ENCODE measurements around the gene PXDN.
"Not testable (repeated sequence)": the region's sequence is repeated elsewhere in the genome, so short reads cannot be mapped to it uniquely, and the experiment has no call there.

PXDN gene

GRCh38 chr2:1704631-1705556 lies 39.4 kb downstream of the PXDN start:
- DNase-seq (ENCODE audit: low spot score), result no peak

DNA sequence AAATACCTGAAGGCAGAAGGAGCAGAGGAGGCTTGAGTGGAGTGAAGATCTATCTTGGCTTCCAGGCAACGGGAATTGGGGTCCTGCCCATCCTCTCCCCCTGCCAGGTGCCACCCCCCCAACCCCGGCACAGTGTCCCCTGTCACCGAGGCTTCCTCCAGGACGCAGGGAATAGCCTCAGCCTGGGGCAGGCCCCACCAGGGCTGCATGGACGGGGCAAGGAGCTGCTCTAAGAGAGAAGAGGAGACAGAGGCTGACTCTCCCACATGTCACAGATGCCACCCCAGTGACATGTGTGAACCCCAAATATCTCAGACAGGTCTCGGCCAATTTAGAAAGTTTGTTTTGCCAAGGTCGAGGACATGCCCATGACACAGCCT lies 42.1 kb downstream of the PXDN start:
- no peak for DNase-seq (ENCODE audit: low spot score)

- no peak for DNase-seq (ENCODE audit: low spot score)
These were observed 42.6 kb downstream of the PXDN start for GRCh38 chr2:1701556-1702185.

GRCh38 chr2:1701020-1701419 lies 43.3 kb downstream of the PXDN start:
- DNase-seq (ENCODE audit: low spot score), result no peak

DNA sequence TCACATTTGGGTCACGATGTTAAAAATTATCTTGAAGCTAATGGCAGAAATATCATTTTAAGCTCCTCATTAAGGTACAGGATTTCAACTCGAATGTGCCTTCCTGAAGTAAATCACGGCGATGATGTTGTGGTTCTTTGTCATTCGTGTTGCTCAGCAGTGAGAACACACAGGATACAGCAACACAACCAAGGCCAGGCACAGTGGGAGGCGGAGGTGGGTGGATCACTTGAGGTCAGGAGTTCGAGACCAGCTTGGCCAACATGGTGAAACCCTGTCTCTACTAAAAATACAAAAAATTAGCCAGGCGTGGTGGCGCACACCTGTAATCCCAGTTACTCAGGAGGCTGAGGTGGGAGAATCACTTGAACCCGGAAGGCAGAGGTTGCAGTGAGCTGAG lies 43.9 kb downstream of the PXDN start:
- DNase-seq (ENCODE audit: low spot score), result not testable (repeated sequence)

- DNase-seq (ENCODE audit: low spot score), result no peak
These were observed 45.9 kb downstream of the PXDN start for GRCh38 chr2:1698188-1698945.

DNA sequence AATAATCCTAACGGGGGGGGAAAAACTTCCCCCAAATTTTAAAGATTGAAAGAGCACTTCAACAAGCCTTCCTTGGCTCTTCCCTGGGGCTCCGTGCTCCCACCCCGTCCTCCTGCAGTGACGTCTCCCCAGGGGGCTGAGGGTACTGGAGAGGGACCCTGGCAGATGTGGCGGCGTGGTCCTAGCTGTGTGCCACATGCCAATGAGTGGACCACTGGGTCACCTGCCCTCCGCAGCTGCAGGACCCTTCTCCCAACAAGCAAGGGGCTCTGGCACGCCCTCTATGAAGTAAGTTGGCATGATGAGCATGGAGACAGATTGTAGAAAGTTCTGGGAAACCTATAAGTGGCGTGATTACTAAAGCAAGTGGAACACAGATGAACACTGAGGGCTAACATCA lies 46.7 kb downstream of the PXDN start:
- no peak for DNase-seq (ENCODE audit: low spot score)

GRCh38 chr2:1696472-1696871 lies 47.8 kb downstream of the PXDN start:
- DNase-seq (ENCODE audit: low spot score), result no peak

DNA sequence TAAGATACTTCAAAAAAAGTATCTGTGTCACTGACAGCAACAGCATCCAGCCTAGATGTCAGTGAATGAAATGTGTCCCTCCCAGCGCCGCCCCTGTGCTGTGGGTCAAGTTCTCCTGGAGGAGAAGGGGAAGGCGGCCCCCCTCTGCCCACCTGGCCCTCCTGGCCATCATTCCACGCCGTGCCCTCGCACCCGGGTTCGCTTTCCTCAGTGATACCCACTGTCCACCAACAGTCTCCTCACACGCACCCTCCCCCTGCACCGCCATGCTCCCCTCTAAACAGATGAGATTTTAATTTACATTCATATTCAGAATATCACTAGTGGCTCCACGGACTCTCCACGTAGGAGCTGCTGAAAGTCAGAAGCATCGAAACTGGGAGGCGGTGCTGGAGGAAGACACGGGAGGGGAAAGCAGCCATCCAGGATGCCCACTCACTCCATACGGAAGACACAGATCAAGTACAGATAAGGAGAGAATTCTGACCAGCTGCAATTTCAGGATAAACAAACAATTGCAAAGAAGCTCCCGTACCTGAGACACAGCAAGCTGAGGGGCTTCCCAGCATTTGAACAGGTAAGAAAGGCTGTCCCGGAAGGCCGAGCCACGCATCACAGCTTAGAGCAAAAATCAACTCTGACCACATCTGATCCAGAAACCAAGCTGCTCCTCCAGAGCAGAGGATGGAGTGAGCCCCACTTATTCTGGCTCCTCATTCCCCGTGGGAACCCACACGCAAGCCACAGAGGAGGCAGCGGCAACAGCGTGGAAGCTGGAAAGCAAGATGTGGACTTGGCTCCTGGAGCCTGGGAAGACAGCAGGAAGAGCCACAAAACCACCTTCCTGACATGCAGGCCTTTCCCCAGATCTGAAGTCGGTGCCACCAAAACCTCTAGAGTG lies 49.7 kb downstream of the PXDN start:
- DNase-seq (ENCODE audit: low spot score), result no peak

- DNase-seq (ENCODE audit: low spot score), result no peak
These were observed 50.6 kb downstream of the PXDN start for GRCh38 chr2:1693723-1694122.

DNA sequence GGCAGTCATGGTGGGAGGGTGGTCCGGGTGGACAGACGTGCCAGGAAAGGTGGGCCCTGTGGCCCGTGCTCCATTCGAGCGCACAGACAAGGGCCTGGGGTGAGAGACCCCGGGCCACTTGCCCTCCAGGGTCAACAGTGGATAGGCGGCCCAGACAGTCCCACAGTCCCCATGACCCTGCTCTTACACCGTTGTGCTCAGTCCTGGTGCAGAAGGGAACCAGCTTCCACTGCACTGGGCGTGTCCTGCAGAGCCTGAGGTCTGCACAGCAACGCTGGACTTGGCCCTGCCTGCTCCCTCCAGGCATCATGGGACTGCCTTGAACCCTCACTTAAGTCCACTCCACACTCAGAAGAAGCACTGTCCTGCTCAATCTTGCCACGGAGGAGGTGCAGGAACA lies 52.0 kb downstream of the PXDN start:
- DNase-seq (ENCODE audit: low spot score), result no peak

GRCh38 chr2:1691366-1691765 lies 52.9 kb downstream of the PXDN start:
- DNase-seq (ENCODE audit: low spot score), result no peak

- DNase-seq (ENCODE audit: low spot score), result no peak
These were observed 54.1 kb downstream of the PXDN start for GRCh38 chr2:1690056-1690775.

GRCh38 chr2:1688859-1689258 lies 55.5 kb downstream of the PXDN start:
- DNase-seq (ENCODE audit: low spot score), result no peak

GRCh38 chr2:1688161-1688560 lies 56.2 kb downstream of the PXDN start:
- no peak for DNase-seq (ENCODE audit: low spot score)

DNA sequence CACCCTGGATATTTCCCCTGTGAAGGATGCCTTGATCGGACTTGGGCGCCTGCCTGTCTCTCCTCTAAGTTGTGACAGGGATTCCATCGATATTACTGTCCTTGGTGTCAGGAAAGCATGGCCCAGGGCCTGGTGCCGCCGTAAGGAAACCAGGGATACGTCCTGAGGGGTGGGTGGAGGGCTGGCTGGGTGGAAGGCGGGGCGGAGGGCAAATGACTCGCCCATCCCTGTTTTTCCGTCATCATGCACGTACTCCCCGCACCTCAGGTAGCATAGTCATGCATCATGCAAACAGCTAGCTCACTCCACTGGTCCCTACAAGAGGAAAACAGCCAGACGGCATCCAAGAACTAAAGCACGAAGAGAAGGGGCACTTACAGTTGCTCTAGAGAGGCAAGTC lies 57.1 kb downstream of the PXDN start:
- no peak for DNase-seq (ENCODE audit: low spot score)

GRCh38 chr2:1686784-1687105 lies 57.6 kb downstream of the PXDN start:
- no peak for DNase-seq (ENCODE audit: low spot score)

DNA sequence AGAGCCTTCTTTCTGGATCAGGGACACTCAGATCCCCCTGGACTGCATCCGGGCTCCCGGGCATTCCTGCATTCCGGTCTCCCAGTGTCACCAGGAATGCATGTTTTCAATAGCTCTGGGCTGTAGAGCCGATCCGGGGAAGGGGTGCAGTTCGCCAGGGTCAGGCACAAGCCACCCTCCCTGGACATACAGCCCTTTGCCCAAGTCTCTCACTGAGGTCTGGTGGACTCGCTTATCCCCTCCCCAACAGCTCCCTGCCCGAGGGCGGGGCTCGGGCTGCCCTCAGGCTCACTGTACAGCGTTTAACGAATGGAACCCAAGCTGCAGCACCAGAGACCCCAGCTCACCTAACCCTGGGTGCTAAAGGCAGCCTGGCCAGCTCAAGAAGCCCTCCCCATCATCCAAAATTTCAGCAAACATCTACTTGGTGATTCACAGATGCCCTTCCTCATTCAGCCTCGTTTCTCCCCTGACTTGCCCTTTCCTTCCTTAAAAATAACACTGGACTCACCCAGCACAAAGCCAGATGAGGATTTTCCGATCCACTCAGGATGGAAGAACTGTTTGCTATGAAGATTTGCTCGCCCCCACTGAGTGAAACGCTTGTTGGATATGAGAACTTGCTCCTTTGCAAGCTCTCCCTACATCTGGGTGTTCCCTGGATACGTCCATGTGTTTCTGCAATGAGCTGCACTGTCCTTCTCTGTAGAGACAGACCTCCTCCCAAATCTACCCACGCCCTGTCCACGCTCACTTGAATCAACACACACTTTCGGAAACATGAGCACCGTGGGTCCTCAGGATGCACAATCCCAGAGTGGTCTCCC lies 58.1 kb downstream of the PXDN start:
- DNase-seq (ENCODE audit: low spot score), result no peak

GRCh38 chr2:1685078-1685956 lies 59.0 kb downstream of the PXDN start:
- no peak for DNase-seq (ENCODE audit: low spot score)
